GM18907 (cell line): ENCODE results near the gene POLR1F.

ENCODE experiments used
- ATAC-seq: cut with Tn5 transposase; IDR thresholded peaks from one replicate; pipeline ENCODE4 v1.9.1; 2021; ENCODE audit warnings: mild to moderate bottlenecking, moderate library complexity; ENCODE audit not compliant: unreplicated experiment

Gene POLR1F

GRCh38 chr7:19677180-19677579 lies 31.7 kb downstream of the POLR1F start:
- ATAC-seq = peak; percentile 79

- no peak for ATAC-seq
Measured at GRCh38 chr7:19675816-19676215, 33.0 kb downstream of the POLR1F start.

GRCh38 chr7:19674266-19674960 lies 34.4 kb downstream of the POLR1F start:
- ATAC-seq = no peak

- no peak for ATAC-seq
Measured at GRCh38 chr7:19670806-19671205, 38.0 kb downstream of the POLR1F start.

GRCh38 chr7:19665399-19666008 lies 43.3 kb downstream of the POLR1F start:
- peak; percentile 63 for ATAC-seq

GRCh38 chr7:19663816-19664462 lies 44.9 kb downstream of the POLR1F start:
- ATAC-seq = peak; percentile 96

- no peak for ATAC-seq
Measured at GRCh38 chr7:19648791-19649190, 60.0 kb downstream of the POLR1F start.
